Left ventricle myocardium inferior (tissue), 1 donor: Measurements from ENCODE around the gene LAMC1. TPM values are rescaled to one million over a fixed set of nuclear protein-coding genes. Genes with fewer than 3 reads are reported as not detected.

ENCODE experiments used
- DNase-seq: peaks from one replicate; pipeline ENCODE4 v3.0.0-alpha.2; 2020
- H3K27ac ChIP-seq: fragments of 200-600 bp; replicated peaks from 2 replicates; pipeline ENCODE4 v1.8.0; 2021
- H3K27me3 ChIP-seq: fragments of 200-600 bp; 2 replicates; pipeline ENCODE4 v1.8.0; 2021; ENCODE audit warnings: low read depth
- H3K36me3 ChIP-seq: fragments of 200-600 bp; 2 replicates; pipeline ENCODE4 v1.8.0; 2021
- H3K4me1 ChIP-seq: fragments of 200-600 bp; 2 replicates; pipeline ENCODE4 v1.8.0; 2021
- H3K4me3 ChIP-seq: fragments of 200-600 bp; 2 replicates; pipeline ENCODE4 v1.8.0; 2021; ENCODE audit warnings: mild to moderate bottlenecking, moderate library complexity
- H3K9me3 ChIP-seq: fragments of 200-600 bp; replicated peaks from 2 replicates; pipeline ENCODE4 v1.8.0; 2021
- CTCF ChIP-seq: fragments of 200-600 bp; IDR thresholded peaks from 2 replicates; pipeline ENCODE4 v1.8.0; 2021; ENCODE audit warnings: antibody characterized with exemption, mild to moderate bottlenecking, borderline replicate concordance
- intact Hi-C: fragments of 100-400 bp; cut with micrococcal nuclease; formaldehyde crosslinking; loops from one replicate; pipeline ENCODE4 v1.11.0; 2022
- total RNA-seq: library from RNA; stranded (reverse); fragmentation: NEBNext Ultra II Directional; extraction: Animal tissue kit (Norgen Biotek cat#: 25700); gene quantifications from one replicate; pipeline ENCODE4 v1.2.1, GENCODE V29; 2021
- donor health status: DM: no; HTN: yes; CAD: no; lungs with severe emphysema.

The LAMC1 gene
- total RNA-seq, 1 donor from 2014 or later = 84.1 TPM

GRCh38 chr1:183186841-183187240 is 163.6 kb downstream of the LAMC1 start:
- no peak overlapping the region for H3K27ac ChIP-seq
- no peaks in the 10 kb centered on the region for H3K27me3 ChIP-seq
- H3K4me1 ChIP-seq = no peaks in the 10 kb centered on the region
- H3K4me3 ChIP-seq = no peak overlapping the region
- no peaks in the 10 kb centered on the region for H3K36me3 ChIP-seq
- no peak for DNase-seq
- intact Hi-C loops = no loop called here
- H3K9me3 ChIP-seq = no peaks in the 10 kb centered on the region
- TF ChIP-seq CTCF = no peak

GRCh38 chr1:183188240-183188639 is 165.0 kb downstream of the LAMC1 start:
- no peak for DNase-seq
- no peak for TF ChIP-seq CTCF
- intact Hi-C loops = no loop called here
- H3K9me3 ChIP-seq = no peaks in the 10 kb centered on the region
- no peak overlapping the region for H3K27ac ChIP-seq
- no peaks in the 10 kb centered on the region for H3K36me3 ChIP-seq
- H3K4me1 ChIP-seq = no peaks in the 10 kb centered on the region
- no peaks in the 10 kb centered on the region for H3K27me3 ChIP-seq
- no peak overlapping the region for H3K4me3 ChIP-seq

- TF ChIP-seq CTCF = no peak
- Histone ChIP-seq H3K4me3 (no peak overlapping the region), H3K4me1 (peaks cover 7% of the 10 kb centered on the region), H3K27ac (no peak overlapping the region), H3K9me3 (no peaks in the 10 kb centered on the region), H3K27me3 (no peaks in the 10 kb centered on the region), H3K36me3 (no peaks in the 10 kb centered on the region)
- no peak for DNase-seq
- intact Hi-C loops = no loop called here
Measured at GRCh38 chr1:183191833-183192232, 168.6 kb downstream of the LAMC1 start.

GRCh38 chr1:183193963-183194525 is 170.8 kb downstream of the LAMC1 start:
- Histone ChIP-seq H3K9me3 (no peaks in the 10 kb centered on the region), H3K4me1 (peaks cover 7% of the 10 kb centered on the region), H3K27ac (no peak overlapping the region), H3K36me3 (no peaks in the 10 kb centered on the region), H3K27me3 (no peaks in the 10 kb centered on the region), H3K4me3 (no peak overlapping the region)
- no peak for TF ChIP-seq CTCF
- intact Hi-C loops = no loop called here
- no peak for DNase-seq

GRCh38 chr1:183194527-183195141 is 171.4 kb downstream of the LAMC1 start:
- H3K36me3 ChIP-seq = no peaks in the 10 kb centered on the region
- intact Hi-C loops = no loop called here
- H3K4me1 ChIP-seq = peaks cover 7% of the 10 kb centered on the region
- H3K27me3 ChIP-seq = no peaks in the 10 kb centered on the region
- no peak overlapping the region for H3K27ac ChIP-seq
- H3K9me3 ChIP-seq = no peaks in the 10 kb centered on the region
- TF ChIP-seq CTCF = no peak
- DNase-seq = no peak
- no peak overlapping the region for H3K4me3 ChIP-seq
